Fibroblast of pulmonary artery (primary cell): Measurements from ENCODE around the gene EPM2AIP1.
A peak's percentile ranks its signal among the peaks of the same experiment; 100 is the strongest.

Experiments used
- DNase-seq: peaks from one replicate; pipeline ENCODE4 v3.0.0-alpha.2; 2010; ENCODE audit warnings: low read depth
- H3K4me3 ChIP-seq: replicated peaks from 2 replicates; pipeline ENCODE4 v1.5.1; 2011; ENCODE audit warnings: low read depth, mild to moderate bottlenecking, control low read depth, low read length, moderate library complexity
- CTCF ChIP-seq: IDR thresholded peaks from 2 replicates; pipeline ENCODE4 v1.5.1; 2011; ENCODE audit warnings: mild to moderate bottlenecking, control low read depth, low read length, inconsistent platforms; ENCODE audit errors: missing control alignments

The EPM2AIP1 gene

GRCh38 chr3:37031096-37031682 is 38.3 kb upstream of the EPM2AIP1 start:
- no peak for TF ChIP-seq CTCF
- H3K4me3 ChIP-seq: no peak overlapping the region
- DNase-seq: no peak

GRCh38 chr3:37030588-37030987 is 37.7 kb upstream of the EPM2AIP1 start:
- no peak overlapping the region for H3K4me3 ChIP-seq
- no peak for TF ChIP-seq CTCF
- DNase-seq: no peak

GRCh38 chr3:37029516-37030163 is 36.7 kb upstream of the EPM2AIP1 start:
- TF ChIP-seq CTCF: no peak
- H3K4me3 ChIP-seq: no peak overlapping the region
- DNase-seq: no peak

- peak; percentile 11 for DNase-seq
- no peak overlapping the region for H3K4me3 ChIP-seq
- no peak for TF ChIP-seq CTCF
Observed at GRCh38 chr3:37029111-37029510, 36.2 kb upstream of the EPM2AIP1 start.

- peak; percentile 33 for DNase-seq
- no peak overlapping the region for H3K4me3 ChIP-seq
- no peak for TF ChIP-seq CTCF
Observed at GRCh38 chr3:37028329-37028728, 35.4 kb upstream of the EPM2AIP1 start.

- no peak for DNase-seq
- no peak overlapping the region for H3K4me3 ChIP-seq
- no peak for TF ChIP-seq CTCF
Observed at GRCh38 chr3:37026851-37027250, 33.9 kb upstream of the EPM2AIP1 start.
